GM23338 (cell line): Measurements from ENCODE around the gene TRAK1. TPM values are rescaled to one million over a fixed set of nuclear protein-coding genes. Genes with fewer than 3 reads are reported as not detected.
A peak's percentile ranks its signal among the peaks of the same experiment; 100 is the strongest.

Experiments
- ATAC-seq: fragments of 200-7000 bp; cut with Tn5 transposase; 3 replicates; pipeline ENCODE4 v1.9.1; 2020
- DNase-seq: peaks from one replicate; pipeline ENCODE4 v3.0.0-alpha.2; 2015; ENCODE audit warnings: low spot score
- H2AFZ ChIP-seq: fragments of 200-600 bp; sonication (generic); 2 replicates; pipeline ENCODE4 v1.8.0; 2016; ENCODE audit warnings: antibody characterized with exemption, mild to moderate bottlenecking, moderate library complexity
- H3F3A ChIP-seq: fragments of 200-600 bp; sonication (generic); replicated peaks from 2 replicates; pipeline ENCODE4 v1.8.0; 2017; ENCODE audit warnings: antibody characterized with exemption, mixed run types, low read depth
- H3K27ac ChIP-seq: fragments of 200-600 bp; sonication (generic); 2 replicates; pipeline ENCODE4 v1.6.1; 2016; ENCODE audit warnings: low read depth
- H3K27me3 ChIP-seq: fragments of 200-600 bp; sonication (generic); 2 replicates; pipeline ENCODE4 v1.8.0; 2016; ENCODE audit warnings: mild to moderate bottlenecking, mixed run types, moderate library complexity; ENCODE audit not compliant: insufficient read depth
- H3K36me3 ChIP-seq: fragments of 200-600 bp; sonication (generic); 2 replicates; pipeline ENCODE4 v1.8.0; 2016; ENCODE audit warnings: mild to moderate bottlenecking; ENCODE audit not compliant: insufficient read depth
- H3K4me1 ChIP-seq: fragments of 200-600 bp; sonication (generic); 2 replicates; pipeline ENCODE4 v1.8.0; 2016; ENCODE audit warnings: mild to moderate bottlenecking, moderate library complexity; ENCODE audit not compliant: insufficient read depth
- H3K4me2 ChIP-seq: fragments of 200-600 bp; sonication (generic); 2 replicates; pipeline ENCODE4 v1.7.1; 2017; ENCODE audit warnings: mixed run types
- H3K4me3 ChIP-seq: fragments of 200-600 bp; sonication (generic); 2 replicates; pipeline ENCODE4 v1.6.1; 2016; ENCODE audit warnings: mixed run types
- H3K79me2 ChIP-seq: fragments of 200-600 bp; sonication (generic); replicated peaks from 2 replicates; pipeline ENCODE4 v1.8.0; 2017; ENCODE audit warnings: mild to moderate bottlenecking; ENCODE audit not compliant: insufficient read depth
- H3K9me2 ChIP-seq: fragments of 200-600 bp; sonication (generic); 2 replicates; pipeline ENCODE4 v1.8.0; 2017; ENCODE audit not compliant: insufficient read depth
- H4K20me1 ChIP-seq: fragments of 200-600 bp; sonication (generic); replicated peaks from 2 replicates; pipeline ENCODE4 v1.8.0; 2017; ENCODE audit warnings: mild to moderate bottlenecking; ENCODE audit not compliant: insufficient read depth
- H3K27ac Mint-ChIP-seq: 2 replicates; pipeline ENCODE4 v1.8.0; 2020; ENCODE audit warnings: inconsistent platforms, mild to moderate bottlenecking, moderate library complexity, mixed read lengths
- H3K27me3 Mint-ChIP-seq: 3 replicates; pipeline ENCODE4 v1.8.0; 2022; ENCODE audit warnings: low read depth, mild to moderate bottlenecking, moderate library complexity, mixed read lengths, inconsistent platforms; ENCODE audit not compliant: insufficient read depth, poor library complexity
- H3K36me3 Mint-ChIP-seq: 3 replicates; pipeline ENCODE4 v1.8.0; 2021; ENCODE audit warnings: low read depth, mild to moderate bottlenecking, inconsistent platforms, moderate library complexity, mixed read lengths
- H3K4me1 Mint-ChIP-seq: 3 replicates; pipeline ENCODE4 v1.8.0; 2020; ENCODE audit warnings: mild to moderate bottlenecking, inconsistent platforms, mixed read lengths
- H3K4me3 Mint-ChIP-seq: 3 replicates; pipeline ENCODE4 v1.8.0; 2021; ENCODE audit warnings: moderate library complexity, mild to moderate bottlenecking, inconsistent platforms, mixed read lengths
- H3K9me3 Mint-ChIP-seq: 3 replicates; pipeline ENCODE4 v1.8.0; 2020; ENCODE audit warnings: moderate library complexity, mild to moderate bottlenecking, inconsistent platforms, mixed read lengths
- CREB1 ChIP-seq: fragments of 250-450 bp; sonication (Bioruptor Pico); IDR thresholded peaks from 2 replicates; pipeline ENCODE4 v1.5.0; 2020; ENCODE audit warnings: low read depth, mild to moderate bottlenecking, moderate library complexity
- CTCF ChIP-seq, 2 experiments: fragments of 200-600 bp in 1 of 2; sonication (generic) in 1 of 2; conservative IDR thresholded peaks; 2 replicates each; pipeline versions ENCODE4 v1.5.1 to v1.6.1; 2016 to 2017; ENCODE audit warnings: antibody characterized with exemption in 2 of 2, low read depth in 2 of 2, mild to moderate bottlenecking in 2 of 2, moderate library complexity in 1 of 2
- EZH2phosphoT487 ChIP-seq: fragments of 200-600 bp; sonication (generic); IDR thresholded peaks from one replicate; pipeline ENCODE4 v1.8.1; 2018; ENCODE audit warnings: antibody characterized with exemption; ENCODE audit not compliant: unreplicated experiment
- JUNB ChIP-seq: IDR thresholded peaks from one replicate; pipeline ENCODE4 v1.6.1; 2016; ENCODE audit warnings: antibody characterized with exemption; ENCODE audit not compliant: unreplicated experiment
- POLR2AphosphoS5 ChIP-seq: IDR thresholded peaks from 2 replicates; pipeline ENCODE4 v1.6.1; 2016; ENCODE audit warnings: antibody characterized with exemption, low read depth
- REST ChIP-seq: IDR thresholded peaks from one replicate; pipeline ENCODE4 v1.6.1; 2018; ENCODE audit warnings: antibody characterized with exemption; ENCODE audit not compliant: unreplicated experiment
- STAT1 ChIP-seq: IDR thresholded peaks from one replicate; pipeline ENCODE4 v1.6.1; 2016; ENCODE audit warnings: antibody characterized with exemption; ENCODE audit not compliant: unreplicated experiment
- ZNF114 ChIP-seq: fragments of 250-450 bp; sonication (Bioruptor Pico); IDR thresholded peaks from 2 replicates; pipeline ENCODE4 v1.5.0; 2020; ENCODE audit warnings: mild to moderate bottlenecking, moderate library complexity
- ZNF331 ChIP-seq: fragments of 250-450 bp; sonication (Bioruptor Pico); IDR thresholded peaks from 2 replicates; pipeline ENCODE4 v1.5.0; 2020; ENCODE audit warnings: low read depth, mild to moderate bottlenecking, moderate library complexity
- polyA plus RNA-seq: library from polyadenylated mRNA; unstranded; fragments of >200 nt; fragmentation: Nextera tagmentation; extraction: Ambion mirVana; gene quantifications from 2 replicates; pipeline ENCODE4 v1.2.1, GENCODE V29; 2016
- total RNA-seq: library from RNA; depleted of rRNA; stranded (reverse); fragments of >200 nt; shearing (Covaris generic); gene quantifications from 2 replicates; pipeline ENCODE4 v1.2.3, GENCODE V29; 2014

TRAK1 gene
- total and polyA plus RNA-seq, 2 experiments from 2014 or later: 13.4 to 47.4 TPM

GRCh38 chr3:42264399-42265058, 173.4 kb downstream of the TRAK1 start (continued):
- TF ChIP-seq ZNF331 (no peak), JUNB (no peak), REST (peak; percentile 44), POLR2AphosphoS5 (no peak), EZH2phosphoT487 (no peak), CTCF (conservative IDR thresholded peaks at IDR 0.05; ENCODE audit: low read depth in 2 of 2) (no peak), ZNF114 (CRISPR knock-in tag) (no peak)

GRCh38 chr3:42265059-42265991, 174.2 kb downstream of the TRAK1 start:
- Histone ChIP-seq H3K36me3 (no peaks in the 10 kb centered on the region), H3K27me3 (peaks cover 48% of the 10 kb centered on the region), H3K4me1 (peaks cover 5% of the 10 kb centered on the region), H3K79me2 (no peaks in the 10 kb centered on the region), H3K27ac (no peak overlapping the region), H3K4me3 (peak overlapping the region; percentile 59; the same call in 1 of the 2 replicates), H3K9me2 (no peaks in the 10 kb centered on the region), H3K4me2 (peak overlapping the region; percentile 78; the same call in 1 of the 2 replicates), H2AFZ (no peak overlapping the region), H4K20me1 (no peaks in the 10 kb centered on the region), H3F3A (no peaks in the 10 kb centered on the region)
- TF ChIP-seq ZNF114 (CRISPR knock-in tag) (no peak), POLR2AphosphoS5 (no peak), JUNB (no peak), EZH2phosphoT487 (no peak), CREB1 (no peak), STAT1 (no peak)
- no peak; the same call in 2 of the 3 replicates for ATAC-seq
- peak; percentile 20 for DNase-seq
- H3K27me3 Mint-ChIP-seq: peaks cover 36% of the 10 kb centered on the region
- H3K4me3 Mint-ChIP-seq: no peak overlapping the region
- peaks cover 12% of the 10 kb centered on the region; the same call in 2 of the 3 replicates for H3K4me1 Mint-ChIP-seq
- no peak overlapping the region for H3K27ac Mint-ChIP-seq
- H3K9me3 Mint-ChIP-seq: no peaks in the 10 kb centered on the region; the same call in 2 of the 3 replicates
- no peaks in the 10 kb centered on the region; the same call in 2 of the 3 replicates for H3K36me3 Mint-ChIP-seq
